ENCODE results near the gene C1orf232. TPM values are rescaled to one million over a fixed set of nuclear protein-coding genes. Genes with fewer than 3 reads are reported as not detected.

Gene C1orf232
- total and polyA plus RNA-seq, 2 of the 8 experiments (the other 6 are each of a cell fraction or from before 2014, with no cell fraction given): not detected

DNA sequence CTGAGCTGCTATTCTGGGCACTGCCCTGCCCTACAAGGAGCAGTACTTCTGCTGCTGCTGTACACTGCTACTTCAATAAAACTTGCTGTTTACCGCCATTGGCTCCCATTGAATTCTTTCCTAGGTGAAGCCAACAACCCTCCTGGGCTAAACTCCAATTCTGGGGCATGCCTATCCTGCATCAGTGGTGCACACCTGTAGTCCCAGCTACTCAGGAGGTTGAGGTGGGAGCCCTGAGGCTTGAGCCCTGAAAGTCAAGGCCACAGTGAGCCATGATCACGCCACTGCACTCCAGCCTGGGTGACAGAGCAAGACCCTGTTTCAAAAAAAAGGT lies 36.0 kb downstream of the C1orf232 start:
- WGBS, 2 experiments (ENCODE audit: extremely low coverage in 1 of 2, insufficient coverage in 1 of 2, insufficient read length in 1 of 2, insufficient replicate concordance in 2 of 2, low coverage in 1 of 2, low lambda C conversion rate in 2 of 2, missing lambda C conversion rate in 1 of 2): 97% methylated on average over 2 of the region's 2 CpGs; no CpG with 5 or more reads in 1 of the 2 experiments
- Histone ChIP-seq H4K8ac (ENCODE audit: extremely low read depth, insufficient read depth, low read length) (no peak overlapping the region), H4K91ac (replicated peaks; ENCODE audit: insufficient read length, low read length) (no peak overlapping the region), H4K20me1 (replicated peaks in 1 of 2; ENCODE audit: control insufficient read depth in 1 of 2, insufficient read depth in 2 of 2, low read length in 2 of 2) (no peaks in the 10 kb centered on the region), H3K23me2 (ENCODE audit: low read depth, low read length) (no peaks in the 10 kb centered on the region; the same call in 1 of the 2 replicates), H3K27me3 (replicated peaks in 1 of 4; ENCODE audit: control insufficient read depth in 3 of 4, extremely low read depth in 1 of 4, insufficient read depth in 3 of 4, low read length in 3 of 4) (no peaks in the 10 kb centered on the region), H2BK20ac (ENCODE audit: low read length) (no peak overlapping the region), H3K4me3 (ENCODE audit: extremely low read depth in 1 of 4, insufficient read depth in 2 of 4, low read depth in 3 of 4, low read length in 4 of 4) (no peak overlapping the region), H4K5ac (ENCODE audit: insufficient read length, low read depth, low read length) (no peak overlapping the region), H2BK5ac (ENCODE audit: low read depth, low read length) (no peak overlapping the region), H2BK12ac (ENCODE audit: low read depth, low read length) (no peak overlapping the region), H2AFZ (ENCODE audit: low read length) (no peak overlapping the region), H2BK120ac (replicated peaks; ENCODE audit: low read depth, low read length) (no peak overlapping the region), H3K27ac (ENCODE audit: low read depth, low read length) (no peak overlapping the region), H3K9ac (replicated peaks in 1 of 4; ENCODE audit: extremely low read depth in 1 of 4, low read depth in 3 of 4, low read length in 3 of 4) (no peak overlapping the region), H3K79me1 (ENCODE audit: low read depth, low read length) (no peaks in the 10 kb centered on the region), H3K9me3 (ENCODE audit: insufficient read depth in 2 of 2, low read depth in 1 of 2, low read length in 1 of 2) (no peaks in the 10 kb centered on the region), H3K4me1 (replicated peaks in 1 of 4; ENCODE audit: control insufficient read depth in 3 of 4, insufficient read depth in 4 of 4, low read length in 3 of 4) (no peaks in the 10 kb centered on the region), H3K56ac (replicated peaks; ENCODE audit: insufficient read length, low read depth, low read length) (no peak overlapping the region), H3K4me2 (ENCODE audit: insufficient read depth in 1 of 2, low read depth in 2 of 2, low read length in 2 of 2) (no peak overlapping the region), H2BK15ac (ENCODE audit: low read length) (no peak overlapping the region), H3K36me3 (ENCODE audit: control insufficient read depth in 2 of 4, insufficient read depth in 4 of 4, low read length in 3 of 4) (no peaks in the 10 kb centered on the region), H3K23ac (ENCODE audit: insufficient read length) (no peak overlapping the region), H3K14ac (ENCODE audit: insufficient read length) (no peak overlapping the region), H3K18ac (ENCODE audit: extremely low read depth, low read length) (no peak overlapping the region), H2AK5ac (ENCODE audit: low read depth, low read length) (no peak overlapping the region), H3K4ac (replicated peaks; ENCODE audit: insufficient read length, low read depth, low read length) (no peak overlapping the region), H3K79me2 (ENCODE audit: control insufficient read depth in 1 of 2, insufficient read depth in 2 of 2, low read length in 2 of 2) (no peaks in the 10 kb centered on the region)
- CTCF ChIA-PET (ENCODE audit: partially characterized antibody): interaction anchor here (1.2 to 2.0 kb wide), 3 partner anchors 10 to 28 kb away, joined by 3 to 7 read pairs (median 4); no protein-coding TSS in a partner anchor
- FAIRE-seq (no peak), DNase-seq (ENCODE audit: low read depth in 1 of 2, low spot score in 2 of 2) (peak in 1 of 2 experiments; percentile 31)
- POLR2A ChIA-PET (ENCODE audit: partially characterized antibody): interaction anchor here (0.8 to 1.4 kb wide), 3 partner anchors 10 to 21 kb away, joined by 3 to 4 read pairs (median 3); partner anchors contain the start of gene PDIK1L
- no peak for TF ChIP-seq MAFK (IDR thresholded peaks at IDR 0.05; ENCODE audit: low read depth, low read length)
- TF ChIP-seq TEAD4 (IDR thresholded peaks at IDR 0.05; ENCODE audit: low read depth, low read length): no peak
- no peak for TF ChIP-seq MAX (IDR thresholded peaks at IDR 0.05)
- no peak for TF ChIP-seq ASH2L (IDR thresholded peaks at IDR 0.05; ENCODE audit: low read length)
- no peak for TF ChIP-seq CEBPB (IDR thresholded peaks at IDR 0.05; ENCODE audit: low read depth, low read length)
- TF ChIP-seq POLR2A (IDR thresholded peaks at IDR 0.05; ENCODE audit: control extremely low read depth in 1 of 2, low read depth in 2 of 2, low read length in 2 of 2): no peak
- no peak for TF ChIP-seq SIRT6 (IDR thresholded peaks at IDR 0.05; ENCODE audit: low read length)
- no peak for TF ChIP-seq EGR1 (IDR thresholded peaks at IDR 0.05; ENCODE audit: borderline replicate concordance, low read depth, low read length)
- no peak for TF ChIP-seq ATF3 (IDR thresholded peaks at IDR 0.05; ENCODE audit: insufficient read depth, low read depth, low read length)
- TF ChIP-seq RXRA (IDR thresholded peaks at IDR 0.05; ENCODE audit: insufficient read depth, low read depth, low read length): no peak
- TF ChIP-seq HDAC6 (IDR thresholded peaks at IDR 0.05; ENCODE audit: low read depth, low read length): no peak
- TF ChIP-seq TAF1 (IDR thresholded peaks at IDR 0.05; ENCODE audit: low read depth, low read length): no peak
- TF ChIP-seq SIN3A (conservative IDR thresholded peaks at IDR 0.05 in 1 of 2, IDR thresholded peaks at IDR 0.05 in 1 of 2; ENCODE audit: low read depth in 1 of 2, low read length in 2 of 2): no peak
- no peak for TF ChIP-seq TCF12 (IDR thresholded peaks at IDR 0.05; ENCODE audit: low read depth, low read length)
- TF ChIP-seq KDM4A (IDR thresholded peaks at IDR 0.05; ENCODE audit: low read depth, low read length, severe bottlenecking): no peak

Data from H1 (cell line).